Measurements from ENCODE around the gene PGAM1.
"Not testable (repeated sequence)": the region's sequence is repeated elsewhere in the genome, so short reads cannot be mapped to it uniquely, and the experiment has no call there.

The PGAM1 gene

DNA sequence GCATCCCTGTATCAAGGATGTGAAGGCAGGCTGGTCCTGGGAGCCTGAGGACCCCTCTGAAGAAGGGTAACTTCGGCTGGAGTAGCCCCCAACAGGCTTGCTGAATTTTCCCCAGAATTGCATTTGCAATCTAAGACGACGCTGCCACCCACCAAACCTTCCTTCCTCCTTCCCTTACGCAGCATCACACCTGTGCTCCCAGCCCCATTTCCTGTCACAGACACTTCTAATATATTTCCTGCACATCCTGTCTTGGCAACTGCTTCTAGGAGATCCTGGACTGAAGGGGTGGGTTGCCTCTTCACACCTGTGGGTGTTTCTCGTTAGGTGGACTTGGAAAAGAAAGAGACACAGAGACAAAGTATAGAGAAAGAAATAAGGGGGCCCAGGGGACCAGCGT is 9.4 kb upstream of the PGAM1 start:
- TF ChIP-seq, protein P1, sequence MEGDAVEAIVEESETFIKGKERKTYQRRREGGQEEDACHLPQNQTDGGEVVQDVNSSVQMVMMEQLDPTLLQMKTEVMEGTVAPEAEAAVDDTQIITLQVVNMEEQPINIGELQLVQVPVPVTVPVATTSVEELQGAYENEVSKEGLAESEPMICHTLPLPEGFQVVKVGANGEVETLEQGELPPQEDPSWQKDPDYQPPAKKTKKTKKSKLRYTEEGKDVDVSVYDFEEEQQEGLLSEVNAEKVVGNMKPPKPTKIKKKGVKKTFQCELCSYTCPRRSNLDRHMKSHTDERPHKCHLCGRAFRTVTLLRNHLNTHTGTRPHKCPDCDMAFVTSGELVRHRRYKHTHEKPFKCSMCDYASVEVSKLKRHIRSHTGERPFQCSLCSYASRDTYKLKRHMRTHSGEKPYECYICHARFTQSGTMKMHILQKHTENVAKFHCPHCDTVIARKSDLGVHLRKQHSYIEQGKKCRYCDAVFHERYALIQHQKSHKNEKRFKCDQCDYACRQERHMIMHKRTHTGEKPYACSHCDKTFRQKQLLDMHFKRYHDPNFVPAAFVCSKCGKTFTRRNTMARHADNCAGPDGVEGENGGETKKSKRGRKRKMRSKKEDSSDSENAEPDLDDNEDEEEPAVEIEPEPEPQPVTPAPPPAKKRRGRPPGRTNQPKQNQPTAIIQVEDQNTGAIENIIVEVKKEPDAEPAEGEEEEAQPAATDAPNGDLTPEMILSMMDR (IDR thresholded peaks at IDR 0.05; ENCODE audit: insufficient read depth, low read length): no peak
- TF ChIP-seq SPI1 (IDR thresholded peaks at IDR 0.05; ENCODE audit: borderline replicate concordance, low read depth) (no peak), GABPA (IDR thresholded peaks at IDR 0.05; ENCODE audit: low read depth) (no peak), POLR2AphosphoS5 (IDR thresholded peaks at IDR 0.05; ENCODE audit: low read depth) (no peak)
- TF ChIP-seq, protein P2, sequence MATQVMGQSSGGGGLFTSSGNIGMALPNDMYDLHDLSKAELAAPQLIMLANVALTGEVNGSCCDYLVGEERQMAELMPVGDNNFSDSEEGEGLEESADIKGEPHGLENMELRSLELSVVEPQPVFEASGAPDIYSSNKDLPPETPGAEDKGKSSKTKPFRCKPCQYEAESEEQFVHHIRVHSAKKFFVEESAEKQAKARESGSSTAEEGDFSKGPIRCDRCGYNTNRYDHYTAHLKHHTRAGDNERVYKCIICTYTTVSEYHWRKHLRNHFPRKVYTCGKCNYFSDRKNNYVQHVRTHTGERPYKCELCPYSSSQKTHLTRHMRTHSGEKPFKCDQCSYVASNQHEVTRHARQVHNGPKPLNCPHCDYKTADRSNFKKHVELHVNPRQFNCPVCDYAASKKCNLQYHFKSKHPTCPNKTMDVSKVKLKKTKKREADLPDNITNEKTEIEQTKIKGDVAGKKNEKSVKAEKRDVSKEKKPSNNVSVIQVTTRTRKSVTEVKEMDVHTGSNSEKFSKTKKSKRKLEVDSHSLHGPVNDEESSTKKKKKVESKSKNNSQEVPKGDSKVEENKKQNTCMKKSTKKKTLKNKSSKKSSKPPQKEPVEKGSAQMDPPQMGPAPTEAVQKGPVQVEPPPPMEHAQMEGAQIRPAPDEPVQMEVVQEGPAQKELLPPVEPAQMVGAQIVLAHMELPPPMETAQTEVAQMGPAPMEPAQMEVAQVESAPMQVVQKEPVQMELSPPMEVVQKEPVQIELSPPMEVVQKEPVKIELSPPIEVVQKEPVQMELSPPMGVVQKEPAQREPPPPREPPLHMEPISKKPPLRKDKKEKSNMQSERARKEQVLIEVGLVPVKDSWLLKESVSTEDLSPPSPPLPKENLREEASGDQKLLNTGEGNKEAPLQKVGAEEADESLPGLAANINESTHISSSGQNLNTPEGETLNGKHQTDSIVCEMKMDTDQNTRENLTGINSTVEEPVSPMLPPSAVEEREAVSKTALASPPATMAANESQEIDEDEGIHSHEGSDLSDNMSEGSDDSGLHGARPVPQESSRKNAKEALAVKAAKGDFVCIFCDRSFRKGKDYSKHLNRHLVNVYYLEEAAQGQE (IDR thresholded peaks at IDR 0.05; ENCODE audit: insufficient replicate concordance, low read depth): no peak
- no peak overlapping the region for H3K4me3 ChIP-seq (replicated peaks; ENCODE audit: insufficient read depth, low read length)
- H3K27me3 ChIP-seq (ENCODE audit: insufficient read depth, poor library complexity, severe bottlenecking): no peaks in the 10 kb centered on the region
- H3K27ac ChIP-seq (replicated peaks): no peak overlapping the region
- DNase-seq (ENCODE audit: low read depth in 1 of 2, low spot score in 1 of 2): no peak

DNA sequence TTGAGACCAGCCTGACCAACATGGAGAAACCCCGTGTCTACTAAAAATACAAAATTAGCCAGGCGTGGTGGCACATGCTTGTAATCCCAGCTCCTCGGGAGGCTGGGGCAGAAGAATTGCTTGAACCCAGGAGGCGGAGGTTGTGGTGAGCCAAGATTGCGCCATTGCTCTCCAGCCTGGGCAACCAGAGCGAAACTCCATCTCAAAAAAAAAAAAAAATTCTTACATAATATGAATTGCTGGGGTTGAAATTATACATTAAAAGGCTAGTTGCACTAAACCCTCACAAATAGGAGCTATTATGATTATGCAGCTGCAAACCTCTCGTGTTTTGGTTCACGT is 2.3 kb upstream of the PGAM1 start:
- peak in 1 of 2 experiments; percentile 91 for DNase-seq (ENCODE audit: low read depth in 1 of 2, low spot score in 1 of 2)
- H3K4me3 ChIP-seq (replicated peaks; ENCODE audit: insufficient read depth, low read length); H3K27me3 ChIP-seq (ENCODE audit: insufficient read depth, poor library complexity, severe bottlenecking): not testable (repeated sequence)
- peak overlapping the region; percentile 87 for H3K27ac ChIP-seq (replicated peaks)
- 0 out of 2 replicates have a peak, but pooled peaks have one; percentile 39 for TF ChIP-seq POLR2AphosphoS5 (IDR thresholded peaks at IDR 0.05; ENCODE audit: low read depth)

DNA sequence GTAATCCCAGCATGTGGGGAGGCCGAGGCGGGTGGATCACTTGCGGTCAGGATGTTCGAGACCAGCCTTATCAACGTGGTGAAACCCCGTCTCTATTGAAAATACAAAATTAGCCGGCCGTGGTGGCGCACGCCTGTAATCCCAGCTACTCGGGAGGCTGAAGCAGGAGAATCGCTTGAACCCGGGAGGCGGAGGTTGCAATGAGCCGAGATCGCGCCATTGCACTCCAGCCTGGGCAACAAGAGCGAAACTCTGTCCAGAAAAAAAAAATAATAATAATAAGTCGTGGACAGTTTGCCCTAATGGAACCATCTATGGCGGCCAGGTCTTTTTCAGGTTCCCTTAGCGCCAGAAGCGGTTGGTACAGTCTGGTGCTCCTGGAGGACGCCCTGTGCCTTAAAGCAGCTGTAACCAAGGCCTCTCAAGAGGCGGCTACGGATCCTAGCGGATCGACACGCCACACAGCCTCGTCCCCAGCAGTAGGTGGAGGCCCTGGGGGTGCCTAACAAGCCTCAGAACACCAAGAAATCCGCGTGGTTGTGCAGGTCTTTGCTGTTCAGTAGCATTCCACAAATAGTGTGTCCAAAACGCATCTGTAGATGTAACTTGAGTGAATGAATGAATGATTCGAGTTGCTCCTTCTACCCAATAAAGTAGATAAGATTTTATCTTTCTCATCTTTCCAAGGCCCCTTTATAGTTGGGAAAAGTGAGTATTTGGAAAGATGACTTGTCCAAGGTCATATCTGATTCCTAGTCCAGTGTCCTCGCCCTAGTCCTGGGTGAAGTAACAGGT is 982 bp downstream of the PGAM1 start:
- peak overlapping the region; percentile 93 for H3K27ac ChIP-seq (replicated peaks)
- H3K4me3 ChIP-seq (replicated peaks; ENCODE audit: insufficient read depth, low read length): peak overlapping the region; percentile 89
- TF ChIP-seq POLR2AphosphoS5 (IDR thresholded peaks at IDR 0.05; ENCODE audit: low read depth): 0 out of 2 replicates have a peak, but pooled peaks have one; percentile 1
- no peak for TF ChIP-seq SPI1 (IDR thresholded peaks at IDR 0.05; ENCODE audit: borderline replicate concordance, low read depth)
- TF ChIP-seq, protein P1 (IDR thresholded peaks at IDR 0.05; ENCODE audit: insufficient read depth, low read length): no peak
- TF ChIP-seq, protein P2 (IDR thresholded peaks at IDR 0.05; ENCODE audit: insufficient replicate concordance, low read depth): no peak
- H3K27me3 ChIP-seq (ENCODE audit: insufficient read depth, poor library complexity, severe bottlenecking): no peaks in the 10 kb centered on the region
- no peak for DNase-seq (ENCODE audit: low read depth in 1 of 2, low spot score in 1 of 2)

- Histone ChIP-seq H3K27me3 (ENCODE audit: insufficient read depth, poor library complexity, severe bottlenecking) (no peaks in the 10 kb centered on the region), H3K27ac (replicated peaks) (peak overlapping the region; percentile 93), H3K4me3 (replicated peaks; ENCODE audit: insufficient read depth, low read length) (peak overlapping the region; percentile 89)
- TF ChIP-seq POLR2AphosphoS5 (IDR thresholded peaks at IDR 0.05; ENCODE audit: low read depth) (no peak), GABPA (IDR thresholded peaks at IDR 0.05; ENCODE audit: low read depth) (no peak), SPI1 (IDR thresholded peaks at IDR 0.05; ENCODE audit: borderline replicate concordance, low read depth) (peak; percentile 47; the same call in 1 of the 2 replicates)
- TF ChIP-seq, protein P1 (IDR thresholded peaks at IDR 0.05; ENCODE audit: insufficient read depth, low read length): no peak
- TF ChIP-seq, protein P2 (IDR thresholded peaks at IDR 0.05; ENCODE audit: insufficient replicate concordance, low read depth): no peak
- DNase-seq (ENCODE audit: low read depth in 1 of 2, low spot score in 1 of 2): peak in 1 of 2 experiments; percentile 69
Measured at GRCh38 chr10:97427571-97428179, 1.7 kb downstream of the PGAM1 start.
